HK-2 (cell line): ENCODE data around the gene TMCC2.
"Not testable (repeated sequence)": the region's sequence is repeated elsewhere in the genome, so short reads cannot be mapped to it uniquely, and the experiment has no call there.

ENCODE experiments used
- DNase-seq: peaks from one replicate; pipeline ENCODE4 v3.0.0-alpha.2; 2018; ENCODE audit not compliant: unreplicated experiment

TMCC2 gene

GRCh38 chr1:205227584-205228013, at the start of gene TMCC2:
TMCC2 (plus strand) TSS chr1:205227946; CDS start chr1:205228565, 619 bp downstream.
- DNase-seq = peak; percentile 90

- no peak for DNase-seq
These were observed 47.9 kb upstream of the TMCC2 start for GRCh38 chr1:205179842-205180241.

GRCh38 chr1:205180331-205180730, 47.4 kb upstream of the TMCC2 start:
- DNase-seq = not testable (repeated sequence)

- DNase-seq = no peak
These were observed 44.8 kb upstream of the TMCC2 start for GRCh38 chr1:205182930-205183329.

GRCh38 chr1:205183676-205184335, 43.9 kb upstream of the TMCC2 start:
- DNase-seq = no peak

GRCh38 chr1:205186191-205186590, 41.6 kb upstream of the TMCC2 start:
- DNase-seq = no peak

- no peak for DNase-seq
These were observed 40.3 kb upstream of the TMCC2 start for GRCh38 chr1:205187420-205187819.

- DNase-seq = no peak
These were observed 39.6 kb upstream of the TMCC2 start for GRCh38 chr1:205188098-205188497.

- DNase-seq = no peak
These were observed 39.1 kb upstream of the TMCC2 start for GRCh38 chr1:205188596-205188995.

GRCh38 chr1:205189131-205189530, 38.6 kb upstream of the TMCC2 start:
- DNase-seq = no peak

- DNase-seq = no peak
These were observed 36.7 kb upstream of the TMCC2 start for GRCh38 chr1:205190845-205191577.

GRCh38 chr1:205191622-205192021, 36.1 kb upstream of the TMCC2 start:
- DNase-seq = no peak

GRCh38 chr1:205192287-205192686, 35.5 kb upstream of the TMCC2 start:
- no peak for DNase-seq

GRCh38 chr1:205199090-205199930, 28.4 kb upstream of the TMCC2 start:
- DNase-seq = no peak

- DNase-seq = no peak
These were observed 27.8 kb upstream of the TMCC2 start for GRCh38 chr1:205199931-205200299.

GRCh38 chr1:205204552-205204951, 23.2 kb upstream of the TMCC2 start:
- no peak for DNase-seq

GRCh38 chr1:205205055-205205454, 22.7 kb upstream of the TMCC2 start:
- no peak for DNase-seq

- no peak for DNase-seq
These were observed 18.9 kb upstream of the TMCC2 start for GRCh38 chr1:205208811-205209210.

- DNase-seq = no peak
These were observed 17.0 kb upstream of the TMCC2 start for GRCh38 chr1:205210756-205211168.

GRCh38 chr1:205211169-205211838, 16.4 kb upstream of the TMCC2 start, which contains the start of gene DSTYK:
DSTYK (minus strand) TSS chr1:205211702; CDS start chr1:205211535, 167 bp downstream.
- peak; percentile 97 for DNase-seq

GRCh38 chr1:205211839-205212536, 15.8 kb upstream of the TMCC2 start:
- no peak for DNase-seq
